HG02588 (cell line): ENCODE data around the gene STARD9.

ENCODE experiments used
- ATAC-seq: cut with Tn5 transposase; IDR thresholded peaks from one replicate; pipeline ENCODE4 v1.9.1; 2021; ENCODE audit warnings: mild to moderate bottlenecking, moderate library complexity; ENCODE audit not compliant: unreplicated experiment

STARD9 gene

DNA sequence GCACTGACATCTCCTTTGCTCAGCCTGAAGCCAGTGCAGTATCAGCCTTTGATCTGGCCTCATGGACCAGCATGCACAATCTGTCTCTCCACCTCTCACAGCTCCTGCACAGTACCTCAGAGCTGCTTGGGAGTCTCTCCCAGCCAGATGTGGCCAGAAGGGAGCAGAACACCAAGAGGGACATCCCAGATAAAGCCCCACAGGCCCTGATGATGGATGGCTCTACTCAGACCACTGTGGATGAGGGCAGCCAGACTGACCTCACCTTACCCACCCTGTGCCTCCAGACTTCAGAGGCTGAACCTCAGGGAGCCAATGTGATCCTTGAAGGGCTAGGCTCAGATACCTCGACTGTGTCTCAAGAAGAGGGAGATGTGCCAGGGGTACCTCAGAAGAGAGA is 117.1 kb downstream of the STARD9 start:
- no peak for ATAC-seq

DNA sequence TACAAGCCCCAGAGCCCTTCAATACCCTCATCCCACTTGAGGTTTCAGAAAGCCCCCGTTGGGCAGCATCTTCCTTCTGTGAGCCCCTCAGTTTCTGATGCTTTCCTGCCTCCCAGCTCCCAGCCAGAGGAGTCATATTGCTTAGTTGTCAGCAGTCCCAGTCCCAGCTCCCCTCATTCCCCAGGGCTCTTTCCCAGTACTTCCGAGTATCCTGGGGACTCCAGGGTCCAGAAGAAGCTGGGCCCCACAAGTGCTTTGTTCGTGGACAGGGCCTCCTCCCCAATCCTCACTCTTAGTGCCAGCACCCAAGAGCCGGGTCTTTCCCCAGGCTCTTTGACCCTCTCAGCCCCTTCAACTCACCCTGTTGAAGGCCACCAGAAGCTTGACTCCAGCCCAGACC is 117.6 kb downstream of the STARD9 start:
- ATAC-seq: no peak

DNA sequence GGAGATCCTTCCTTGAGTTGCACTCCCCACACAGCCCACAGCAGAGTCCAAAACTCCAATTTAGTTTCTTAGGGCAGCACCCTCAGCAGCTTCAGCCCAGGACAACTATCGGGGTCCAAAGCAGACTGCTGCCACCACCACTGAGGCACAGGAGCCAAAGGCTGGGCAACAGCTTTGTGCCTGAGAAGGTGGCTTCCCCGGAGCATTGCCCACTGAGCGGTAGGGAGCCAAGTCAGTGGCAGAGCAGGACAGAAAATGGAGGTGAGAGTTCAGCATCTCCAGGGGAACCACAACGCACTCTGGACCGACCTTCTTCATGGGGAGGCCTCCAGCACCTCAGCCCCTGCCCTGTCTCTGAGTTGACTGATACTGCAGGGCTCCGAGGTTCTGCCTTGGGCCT is 118.1 kb downstream of the STARD9 start:
- no peak for ATAC-seq

DNA sequence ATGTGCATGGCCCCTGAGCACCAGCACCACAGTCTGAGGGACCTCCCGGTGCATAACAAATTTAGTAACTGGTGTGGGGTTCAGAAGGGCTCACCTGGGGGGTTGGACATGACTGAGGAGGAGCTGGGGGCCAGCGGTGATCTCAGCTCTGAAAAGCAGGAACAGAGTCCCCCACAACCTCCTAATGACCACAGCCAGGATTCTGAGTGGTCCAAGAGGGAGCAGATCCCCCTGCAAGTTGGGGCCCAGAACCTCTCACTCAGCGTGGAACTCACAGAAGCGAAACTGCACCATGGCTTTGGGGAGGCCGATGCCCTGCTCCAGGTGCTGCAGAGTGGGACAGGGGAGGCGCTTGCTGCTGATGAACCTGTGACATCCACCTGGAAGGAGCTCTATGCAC is 118.5 kb downstream of the STARD9 start:
- ATAC-seq: no peak

DNA sequence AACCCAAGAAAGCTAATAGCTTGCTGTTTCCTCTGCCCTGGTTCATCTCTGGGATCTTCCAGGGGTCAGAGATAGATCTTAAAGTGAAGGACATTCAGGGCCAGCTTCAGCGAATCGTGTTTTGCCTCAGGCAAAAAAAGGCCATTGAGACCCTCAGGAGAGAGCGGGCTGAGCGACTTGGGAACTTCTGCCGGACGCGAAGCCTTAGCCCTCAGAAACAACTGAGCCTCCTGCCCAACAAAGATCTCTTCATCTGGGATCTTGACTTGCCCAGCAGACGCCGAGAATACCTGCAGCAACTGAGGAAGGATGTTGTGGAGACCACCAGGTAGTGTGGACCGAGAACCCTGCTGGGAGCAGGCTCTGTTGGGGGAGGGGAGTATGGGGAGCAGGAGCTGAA is 119.0 kb downstream of the STARD9 start:
- ATAC-seq: no peak

DNA sequence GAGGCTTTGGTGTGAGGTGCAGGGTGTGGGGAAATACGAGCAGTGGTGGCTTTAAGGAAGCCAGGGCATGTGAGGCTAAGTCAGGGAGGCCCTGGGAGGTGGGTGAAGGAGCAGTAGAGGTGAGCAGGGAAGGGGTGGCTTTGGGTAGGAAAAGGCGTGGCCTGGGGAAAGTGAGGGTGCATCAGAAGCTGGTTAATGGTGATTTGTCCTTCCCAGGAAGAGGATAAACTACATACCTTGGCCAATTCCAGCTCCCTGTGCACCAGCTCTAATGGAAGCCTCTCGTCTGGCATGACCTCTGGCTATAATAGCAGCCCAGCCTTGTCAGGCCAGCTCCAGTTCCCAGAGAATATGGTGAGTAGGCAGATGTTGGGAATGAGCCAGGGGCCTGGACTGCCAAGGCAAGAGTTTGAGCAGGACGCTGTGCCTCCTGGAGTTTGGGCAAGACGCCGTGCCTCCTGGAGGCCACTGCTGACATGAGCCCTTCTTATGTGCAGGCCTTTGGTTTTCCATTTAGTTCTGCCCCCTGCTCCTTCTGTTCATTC is 120.2 kb downstream of the STARD9 start:
- ATAC-seq: no peak

DNA sequence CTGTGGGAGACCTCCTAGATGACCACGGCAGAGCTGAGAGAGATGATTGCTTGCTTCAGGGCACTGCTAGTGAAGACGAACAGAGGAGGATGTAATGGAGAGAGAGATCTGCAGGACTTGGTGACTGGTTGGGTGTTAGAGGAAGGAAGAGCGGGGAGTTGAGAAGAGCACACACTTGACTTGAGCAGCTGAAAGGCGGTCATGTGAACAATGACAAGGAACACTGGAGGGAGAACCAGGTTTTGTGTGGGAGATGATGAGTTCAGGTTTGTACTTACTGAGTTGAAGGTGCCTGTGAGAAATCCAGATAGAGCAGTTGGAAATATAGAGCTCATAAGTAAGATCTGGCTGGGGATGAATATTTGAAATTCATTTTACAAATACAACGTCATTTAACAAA is 121.2 kb downstream of the STARD9 start:
- ATAC-seq: no peak

DNA sequence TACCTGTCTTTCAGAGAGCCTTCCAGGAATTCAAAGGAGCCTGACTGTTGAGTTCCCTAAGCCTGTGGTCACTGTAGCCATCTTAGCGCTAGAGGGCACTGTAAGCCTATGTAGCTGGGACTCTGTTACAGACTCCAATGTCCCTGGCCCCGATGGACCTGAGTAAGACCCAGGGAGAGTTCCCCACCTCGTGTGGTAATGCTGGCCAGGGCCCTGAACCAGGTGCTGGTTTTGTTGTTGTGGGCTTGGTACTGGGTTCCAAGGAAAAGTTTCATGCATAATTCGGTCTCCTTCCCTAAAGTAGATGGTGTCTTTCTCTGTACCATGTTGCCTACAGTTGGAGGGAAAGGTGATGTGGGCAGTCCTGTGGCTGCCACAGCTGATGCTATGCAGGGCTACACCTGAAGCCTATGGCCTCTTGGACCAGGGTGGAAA is 129.1 kb downstream of the STARD9 start:
- peak; percentile 69 for ATAC-seq

DNA sequence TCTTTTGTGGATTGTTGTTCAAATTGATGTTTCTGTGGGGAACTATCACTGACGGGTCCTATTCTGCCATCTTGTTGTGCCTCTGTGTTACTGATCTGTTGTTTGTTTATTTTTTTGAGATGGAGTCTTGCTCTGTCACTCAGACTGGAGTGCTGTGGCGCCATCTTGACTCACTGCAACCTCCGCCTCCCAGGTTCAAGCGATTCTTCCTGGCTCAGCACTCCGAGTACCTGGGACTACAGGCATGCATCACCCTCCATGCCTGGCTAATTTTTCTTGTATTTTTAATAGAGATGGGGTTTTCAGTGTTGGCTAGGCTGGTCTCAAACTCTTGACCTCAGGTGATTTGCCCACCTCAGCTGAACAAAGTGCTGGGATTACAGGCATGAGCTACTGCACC is 129.9 kb downstream of the STARD9 start:
- no peak for ATAC-seq

DNA sequence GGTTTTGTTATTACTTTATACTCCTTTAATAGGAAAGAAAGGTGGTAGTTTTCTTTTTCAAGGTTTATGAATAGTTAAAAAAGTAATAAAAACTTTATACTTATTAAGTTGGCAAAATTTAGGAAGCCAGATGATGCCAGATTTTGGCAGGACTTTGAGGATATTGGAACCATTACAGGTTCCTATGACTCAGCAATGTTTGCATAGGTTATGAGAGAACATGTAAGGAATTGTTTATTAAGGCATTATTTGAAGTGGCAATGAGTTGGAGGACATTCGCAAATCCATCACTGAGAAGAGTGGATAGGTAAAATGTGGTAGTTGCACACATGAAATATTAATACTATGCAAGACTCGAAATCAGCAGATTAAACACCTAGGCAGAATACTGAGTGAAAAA is 131.7 kb downstream of the STARD9 start:
- no peak for ATAC-seq

DNA sequence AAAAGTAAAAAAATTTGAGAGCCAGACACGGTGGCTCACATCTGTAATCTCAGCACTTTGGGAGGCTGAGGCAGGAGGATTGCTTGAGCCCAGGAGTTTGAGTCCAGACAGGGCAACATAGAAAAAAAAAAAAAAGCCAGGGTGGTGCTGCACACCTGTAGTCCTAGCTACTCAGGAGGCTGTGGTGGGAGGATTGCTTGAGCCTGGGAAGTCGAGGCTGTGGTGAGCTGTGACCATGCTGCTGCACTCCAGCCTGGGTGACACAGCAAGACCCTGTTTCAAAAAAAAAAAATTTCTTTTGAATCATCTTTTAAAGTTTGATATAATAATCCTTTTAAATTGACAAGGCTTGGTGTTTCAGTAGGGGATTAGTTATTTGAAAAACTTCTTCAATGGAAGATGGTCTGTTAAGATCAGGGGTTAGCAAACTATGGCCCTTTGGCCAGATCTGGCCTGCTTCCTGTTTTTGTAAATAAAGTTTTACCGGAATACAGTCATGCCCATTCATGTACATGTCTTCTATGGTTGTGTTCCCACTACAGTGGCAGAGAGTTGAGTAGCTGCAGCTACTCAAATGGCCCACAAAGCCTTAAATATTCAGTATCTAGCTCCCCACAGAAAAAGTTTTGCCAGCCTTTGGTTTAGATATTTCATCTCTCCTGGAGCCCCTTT is 132.6 kb downstream of the STARD9 start:
- no peak for ATAC-seq

DNA sequence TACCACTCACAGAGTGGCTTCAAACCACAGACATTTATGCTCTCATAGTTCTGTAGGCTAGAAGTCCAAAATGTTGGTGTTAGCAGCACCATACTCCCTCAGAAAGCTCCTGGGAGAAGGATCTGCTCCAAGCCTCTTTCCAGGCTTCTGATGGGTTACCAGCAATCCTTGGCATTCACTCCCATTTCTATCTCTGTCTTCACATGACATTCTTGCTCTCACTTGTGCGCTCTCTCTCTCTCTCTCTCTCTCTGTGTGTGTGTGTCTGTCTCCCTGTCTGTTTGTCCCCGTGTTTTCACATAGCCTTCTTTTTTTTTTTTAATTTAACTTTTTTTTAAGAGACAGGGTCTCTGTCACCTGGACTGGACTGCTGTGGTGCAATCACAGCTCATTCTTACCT is 135.3 kb downstream of the STARD9 start:
- no peak for ATAC-seq

DNA sequence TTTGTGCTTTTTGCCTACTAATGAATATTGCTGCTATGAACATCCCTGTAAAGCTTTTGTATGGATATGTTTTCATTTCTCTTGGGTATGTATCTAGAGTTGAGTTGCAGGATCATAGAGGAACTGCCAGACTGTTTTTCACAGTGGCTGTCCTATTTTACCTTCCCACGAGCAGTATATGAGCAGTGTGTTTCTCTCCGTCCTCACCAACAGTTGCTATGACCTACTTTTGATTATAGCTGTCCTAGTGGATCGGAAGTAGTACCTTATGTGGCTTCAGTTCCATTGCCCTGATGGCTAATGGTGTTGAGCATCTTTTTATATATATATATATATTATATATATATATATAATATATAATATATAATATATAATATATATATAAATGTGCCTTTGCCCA is 136.3 kb downstream of the STARD9 start:
- ATAC-seq: no peak

DNA sequence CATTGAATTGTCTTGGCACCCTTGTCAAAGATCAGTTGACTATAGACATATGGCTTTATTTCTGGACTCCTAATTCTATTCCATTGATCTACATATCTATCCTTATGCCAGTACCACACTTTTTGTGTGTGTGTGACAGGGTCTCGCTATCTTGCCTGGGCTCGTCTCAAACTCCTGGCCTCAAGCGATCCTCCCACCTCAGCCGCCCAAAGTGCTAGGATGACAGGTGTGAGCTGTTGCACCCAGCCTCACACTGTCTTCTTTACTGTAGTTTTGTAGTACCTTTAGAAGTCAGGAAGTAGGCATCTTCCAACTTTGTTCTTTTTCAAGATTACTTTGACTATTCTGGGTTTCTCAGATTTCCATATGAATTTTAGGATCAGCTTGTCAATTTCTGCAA is 137.2 kb downstream of the STARD9 start:
- no peak for ATAC-seq

DNA sequence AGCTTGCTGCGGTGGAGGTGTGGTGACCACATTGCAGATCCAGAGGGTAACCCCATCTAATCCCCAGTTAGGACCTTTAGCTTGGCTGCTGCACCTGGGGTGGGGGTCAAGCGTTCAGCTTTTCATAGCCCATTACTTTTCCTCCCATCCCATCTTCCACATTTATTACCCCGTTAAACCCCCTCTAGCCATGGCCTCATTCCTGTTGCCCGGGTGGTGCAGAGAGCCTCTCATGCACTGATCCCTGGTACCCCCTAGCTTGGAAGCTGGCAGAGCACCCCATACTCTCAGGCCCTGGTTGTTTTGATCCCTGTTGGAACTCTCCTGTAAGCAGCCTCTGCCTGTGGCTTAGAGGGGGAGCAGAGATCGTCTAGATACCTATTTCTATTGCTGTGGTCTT is 140.7 kb downstream of the STARD9 start:
- no peak for ATAC-seq

DNA sequence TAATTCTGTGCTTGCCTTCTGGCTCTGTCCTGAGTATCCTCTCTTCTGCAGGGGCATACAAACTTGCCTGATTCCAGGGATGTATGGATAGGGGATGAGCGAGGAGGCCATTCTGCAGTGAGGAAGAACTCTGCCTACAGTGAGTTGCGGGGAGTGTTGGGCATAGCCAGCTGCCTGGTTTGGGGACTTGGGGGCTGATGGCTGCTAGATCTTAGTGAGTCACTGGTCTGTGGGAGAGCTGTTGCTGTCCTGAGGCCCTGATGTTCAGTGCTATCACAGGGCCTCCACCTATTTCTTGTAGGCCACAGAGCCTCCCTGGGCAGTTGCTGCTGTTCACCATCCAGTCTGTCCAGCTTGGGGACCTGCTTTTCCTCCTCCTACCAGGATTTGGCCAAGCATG is 141.2 kb downstream of the STARD9 start:
- ATAC-seq: no peak

DNA sequence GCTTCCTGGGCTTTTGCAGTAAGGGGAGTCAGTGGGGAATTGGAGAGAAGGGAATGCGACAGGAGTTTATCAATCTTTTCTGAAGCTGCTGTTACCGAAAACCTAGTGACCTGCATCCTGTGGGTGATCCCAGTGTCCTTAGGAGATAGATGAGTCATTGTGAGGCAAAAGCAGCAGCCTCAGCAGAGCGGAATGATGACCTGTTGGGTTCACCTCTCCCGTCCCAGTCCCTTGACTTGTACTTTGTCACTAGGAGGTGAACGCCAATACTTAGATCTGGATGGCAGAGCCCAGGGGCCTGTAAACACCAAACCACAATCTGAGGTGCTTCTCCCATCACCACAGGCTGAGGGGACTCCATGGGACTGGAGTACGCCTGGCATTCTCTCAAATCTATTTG is 143.6 kb downstream of the STARD9 start:
- ATAC-seq: no peak

DNA sequence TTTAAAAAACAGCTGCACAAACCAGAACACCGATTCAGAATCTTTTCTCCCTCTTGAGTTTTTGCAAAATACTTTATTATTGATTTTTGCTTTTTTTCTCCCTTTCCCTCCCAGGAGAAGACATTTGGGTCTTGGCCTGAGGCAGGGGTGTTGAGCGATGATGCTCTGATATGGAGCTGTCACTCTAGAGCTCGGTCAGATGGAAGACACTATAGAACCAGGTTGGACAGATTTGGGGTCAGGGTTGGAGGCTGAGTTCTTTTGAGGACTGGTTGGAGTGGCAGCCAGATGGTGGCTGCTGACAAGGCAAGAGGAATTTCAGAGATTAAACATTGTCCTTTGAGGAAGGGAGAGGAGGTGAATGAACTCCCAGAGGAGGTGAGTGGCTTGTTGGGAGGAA is 144.7 kb downstream of the STARD9 start:
- no peak for ATAC-seq

DNA sequence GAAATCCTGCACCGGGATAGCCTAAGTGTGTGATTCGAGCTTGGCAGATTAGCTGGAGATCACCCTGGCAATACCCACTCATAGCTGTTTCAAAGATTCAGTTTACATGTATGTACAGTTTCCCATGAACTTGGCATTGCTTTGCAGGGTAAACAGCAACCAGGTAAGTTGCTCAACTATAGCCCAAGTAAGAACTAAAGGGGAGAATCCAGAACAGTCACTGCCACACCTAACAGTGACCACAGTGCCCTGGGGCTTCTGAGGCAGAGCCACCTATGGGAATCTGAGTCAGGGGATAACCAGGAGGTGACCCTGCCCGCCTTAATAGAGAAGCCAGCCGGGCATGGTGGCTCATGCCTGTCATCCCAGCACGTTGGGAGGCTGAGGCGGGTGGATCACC is 145.6 kb downstream of the STARD9 start:
- no peak for ATAC-seq

DNA sequence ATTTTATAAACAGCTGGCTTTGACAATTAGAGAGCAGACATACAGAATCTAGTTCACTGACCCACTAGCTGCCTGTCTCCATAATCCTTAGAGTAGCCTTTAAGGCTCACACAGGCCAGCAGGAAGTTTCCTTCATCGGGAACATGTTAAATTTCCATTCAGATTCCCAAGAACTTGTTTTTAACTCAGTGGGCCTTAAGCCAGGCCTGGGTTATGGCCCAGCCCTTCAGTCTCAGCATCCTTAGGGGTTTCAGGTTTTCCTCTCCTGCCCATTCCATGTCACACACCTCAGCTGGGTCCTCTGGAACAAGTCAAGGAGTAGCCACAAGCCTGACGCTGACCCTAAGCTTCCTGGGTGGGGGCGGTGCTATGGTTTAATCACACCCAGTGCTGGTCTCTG is 146.5 kb downstream of the STARD9 start:
- ATAC-seq: no peak

DNA sequence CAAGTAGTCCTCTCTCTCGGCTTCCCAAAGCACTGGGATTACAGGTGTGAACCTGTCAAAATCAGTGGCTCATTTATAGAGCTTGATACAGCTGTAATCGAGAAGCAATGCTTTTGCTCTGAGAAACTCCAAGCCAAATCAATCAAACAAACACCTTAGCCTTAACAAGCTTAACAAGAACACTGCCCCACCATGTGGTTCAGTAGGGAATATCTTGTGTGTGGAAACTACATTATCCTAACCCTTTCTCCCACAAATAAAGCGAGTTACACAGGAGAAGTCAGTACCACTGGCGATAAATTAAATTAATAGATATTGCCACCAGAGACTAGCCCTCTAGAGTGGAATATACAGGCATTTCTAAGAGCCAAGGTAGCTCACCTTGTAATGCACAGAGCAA is 147.7 kb downstream of the STARD9 start:
- no peak for ATAC-seq

DNA sequence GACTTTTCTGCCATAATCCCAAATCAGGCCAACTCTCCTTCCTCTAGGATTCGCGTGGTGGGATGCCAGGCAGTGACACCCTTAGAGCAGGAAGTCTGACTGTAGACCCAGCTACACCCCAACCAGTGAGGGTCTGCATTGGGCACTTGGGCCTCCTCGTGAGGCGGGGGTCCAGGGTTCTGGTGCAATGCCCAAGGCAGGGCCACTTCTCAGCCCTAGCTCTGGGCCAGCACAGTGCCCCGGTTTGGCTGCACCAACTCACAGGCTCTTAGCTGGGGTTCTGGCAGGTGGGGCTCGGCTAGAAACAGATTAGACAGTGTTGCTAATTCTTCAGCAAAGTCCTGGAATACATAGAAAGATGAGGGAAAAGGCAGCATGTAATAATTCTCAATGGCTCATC is 148.9 kb downstream of the STARD9 start:
- ATAC-seq: no peak

DNA sequence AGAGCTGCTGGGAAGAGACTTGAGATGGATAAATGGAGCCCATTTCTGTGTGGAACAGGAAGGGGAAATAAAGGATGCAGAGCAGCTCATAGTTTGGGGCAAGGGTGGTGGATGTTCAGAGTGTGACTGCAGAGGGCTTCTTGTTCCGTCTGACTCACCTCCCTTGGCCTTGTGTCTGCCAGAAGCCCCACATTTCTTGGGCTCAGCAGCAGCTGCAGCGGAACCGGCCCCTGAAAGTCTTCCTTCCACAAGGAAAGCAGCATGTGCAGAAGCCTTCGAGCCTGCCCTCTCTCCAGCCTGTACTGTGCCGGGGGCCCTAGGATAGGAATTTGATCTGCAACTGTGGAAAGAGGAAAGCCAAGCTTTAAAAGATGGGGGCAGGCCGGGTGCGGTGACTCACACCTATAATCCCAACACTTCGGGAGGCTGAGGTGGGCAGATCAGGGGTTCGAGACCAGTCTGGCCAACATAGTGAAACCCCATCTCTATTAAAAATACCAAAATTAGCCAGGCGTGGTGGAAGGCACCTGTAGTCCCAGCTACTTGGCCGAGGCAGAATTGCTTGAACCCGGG is 150.0 kb downstream of the STARD9 start:
- no peak for ATAC-seq
